Cardiac fibroblast (primary cell): ENCODE measurements around the gene FOXD2.

ENCODE experiments used
- DNase-seq, 2 donors: peaks; one replicate each; pipeline versions ENCODE4 v3.0.0 to v3.0.0-alpha.2; 2010; ENCODE audit warnings: low read depth in 2 of 2
- H3K4me3 ChIP-seq, 2 donors: replicated peaks in 1 of 2; 1 replicate in 1 of 2; 2 replicates in 1 of 2; pipeline ENCODE4 v1.5.1; 2011; ENCODE audit warnings: low read depth in 2 of 2, low read length in 2 of 2, mild to moderate bottlenecking in 2 of 2, moderate library complexity in 1 of 2
- TF ChIP-seq, protein P1 (sequence below): IDR thresholded peaks from one replicate; pipeline ENCODE4 v1.5.1; 2011; ENCODE audit warnings: low read depth, mild to moderate bottlenecking, low read length, inconsistent platforms

FOXD2 gene

GRCh38 chr1:47396671-47397196 is 41.1 kb upstream of the FOXD2 start:
- no peak for DNase-seq
- TF ChIP-seq, protein P1, sequence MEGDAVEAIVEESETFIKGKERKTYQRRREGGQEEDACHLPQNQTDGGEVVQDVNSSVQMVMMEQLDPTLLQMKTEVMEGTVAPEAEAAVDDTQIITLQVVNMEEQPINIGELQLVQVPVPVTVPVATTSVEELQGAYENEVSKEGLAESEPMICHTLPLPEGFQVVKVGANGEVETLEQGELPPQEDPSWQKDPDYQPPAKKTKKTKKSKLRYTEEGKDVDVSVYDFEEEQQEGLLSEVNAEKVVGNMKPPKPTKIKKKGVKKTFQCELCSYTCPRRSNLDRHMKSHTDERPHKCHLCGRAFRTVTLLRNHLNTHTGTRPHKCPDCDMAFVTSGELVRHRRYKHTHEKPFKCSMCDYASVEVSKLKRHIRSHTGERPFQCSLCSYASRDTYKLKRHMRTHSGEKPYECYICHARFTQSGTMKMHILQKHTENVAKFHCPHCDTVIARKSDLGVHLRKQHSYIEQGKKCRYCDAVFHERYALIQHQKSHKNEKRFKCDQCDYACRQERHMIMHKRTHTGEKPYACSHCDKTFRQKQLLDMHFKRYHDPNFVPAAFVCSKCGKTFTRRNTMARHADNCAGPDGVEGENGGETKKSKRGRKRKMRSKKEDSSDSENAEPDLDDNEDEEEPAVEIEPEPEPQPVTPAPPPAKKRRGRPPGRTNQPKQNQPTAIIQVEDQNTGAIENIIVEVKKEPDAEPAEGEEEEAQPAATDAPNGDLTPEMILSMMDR, result no peak
- no peak overlapping the region for H3K4me3 ChIP-seq

DNA sequence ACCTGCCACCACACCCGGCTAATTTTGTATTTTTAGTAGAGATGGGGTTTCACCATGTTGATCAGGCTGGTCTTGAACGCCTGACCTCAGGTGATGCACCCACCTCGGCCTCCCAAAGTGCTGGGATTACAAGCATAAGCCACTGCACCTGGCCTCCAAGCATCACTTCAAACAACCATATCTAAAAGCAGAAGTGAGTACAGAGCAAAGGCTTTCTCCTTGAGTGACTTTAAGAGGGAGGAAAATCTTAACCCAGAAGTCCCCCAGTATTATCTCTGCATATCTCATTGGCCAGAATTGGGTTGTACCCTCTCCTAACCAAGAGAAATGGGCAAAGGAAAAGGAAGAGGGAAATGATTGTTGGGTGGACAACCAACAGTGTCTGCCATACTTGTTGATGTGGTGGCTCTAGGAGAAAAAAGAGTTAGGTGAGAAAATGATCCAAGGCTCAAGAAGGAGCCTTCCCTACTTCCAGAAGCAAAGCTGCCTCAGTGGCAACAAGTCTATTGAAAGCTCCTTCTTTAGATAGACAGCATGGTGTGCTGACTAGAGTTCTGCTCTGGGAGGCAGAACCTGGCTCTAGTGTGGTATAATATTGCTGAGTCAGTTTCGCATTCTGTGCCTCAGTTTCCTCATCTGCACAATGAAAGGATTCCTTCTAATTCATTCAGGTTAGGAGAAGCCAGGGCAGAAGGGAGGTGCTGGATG is 38.6 kb upstream of the FOXD2 start:
- TF ChIP-seq, protein P1, result no peak
- no peak for DNase-seq
- no peak overlapping the region for H3K4me3 ChIP-seq

GRCh38 chr1:47399846-47400155 is 38.0 kb upstream of the FOXD2 start:
- no peak for DNase-seq
- H3K4me3 ChIP-seq, result no peak overlapping the region
- TF ChIP-seq, protein P1, result no peak

GRCh38 chr1:47401761-47402160 is 36.1 kb upstream of the FOXD2 start:
- DNase-seq, result no peak
- TF ChIP-seq, protein P1, result no peak
- no peak overlapping the region for H3K4me3 ChIP-seq

DNA sequence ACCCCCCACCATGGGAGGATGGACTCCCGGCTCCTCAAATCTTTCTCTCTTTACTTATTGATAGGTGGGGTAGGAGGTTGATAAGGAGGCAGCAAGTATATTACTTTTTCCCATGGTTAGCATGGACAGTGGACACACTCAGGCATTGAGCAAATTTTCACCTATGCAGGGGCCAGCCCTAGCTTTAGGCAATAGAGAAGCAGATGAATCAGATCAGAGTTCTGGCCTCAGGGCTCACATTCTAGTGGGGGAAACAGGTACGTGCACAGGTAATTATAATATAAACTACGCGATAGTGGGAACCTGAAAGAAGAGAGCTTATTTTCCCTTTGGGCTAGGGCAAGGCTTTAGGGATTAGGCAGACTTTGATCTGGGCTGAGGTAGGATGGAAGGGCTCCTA is 35.3 kb upstream of the FOXD2 start:
- TF ChIP-seq, protein P1, result no peak
- H3K4me3 ChIP-seq, result no peak overlapping the region
- DNase-seq, result no peak

- no peak for DNase-seq
- H3K4me3 ChIP-seq, result no peak overlapping the region
- TF ChIP-seq, protein P1, result no peak
Observed at GRCh38 chr1:47403321-47403910, 34.4 kb upstream of the FOXD2 start.
